Hepatocyte (in vitro differentiated cells): ENCODE measurements around the gene UBE3C. TPM values are rescaled to one million over a fixed set of nuclear protein-coding genes. Genes with fewer than 3 reads are reported as not detected.

Source experiments
- DNase-seq: peaks from one replicate; pipeline ENCODE4 v3.0.0-alpha.2; 2016; ENCODE audit warnings: low spot score
- H2AFZ ChIP-seq: fragments of 200-600 bp; sonication (generic); 2 replicates; pipeline ENCODE4 v1.6.0; 2016; ENCODE audit warnings: antibody characterized with exemption, mild to moderate bottlenecking
- H3K27ac ChIP-seq: fragments of 200-600 bp; sonication (generic); 2 replicates; pipeline ENCODE4 v1.5.1; 2016; ENCODE audit warnings: mild to moderate bottlenecking
- H3K27me3 ChIP-seq: fragments of 200-600 bp; sonication (generic); 2 replicates; pipeline ENCODE4 v1.6.1; 2016
- H3K36me3 ChIP-seq: fragments of 200-600 bp; sonication (generic); replicated peaks from 2 replicates; pipeline ENCODE4 v1.5.1; 2016; ENCODE audit warnings: low read depth; ENCODE audit not compliant: insufficient read depth
- H3K4me1 ChIP-seq: fragments of 200-600 bp; sonication (generic); 2 replicates; pipeline ENCODE4 v1.5.1; 2016; ENCODE audit warnings: mild to moderate bottlenecking, moderate library complexity; ENCODE audit not compliant: insufficient read depth
- H3K4me2 ChIP-seq: fragments of 200-600 bp; sonication (generic); 2 replicates; pipeline ENCODE4 v1.6.0; 2016
- H3K4me3 ChIP-seq: fragments of 200-600 bp; sonication (generic); 2 replicates; pipeline ENCODE4 v1.5.1; 2016; ENCODE audit warnings: mild to moderate bottlenecking
- H3K79me2 ChIP-seq: fragments of 200-600 bp; sonication (generic); 2 replicates; pipeline ENCODE4 v1.6.0; 2017; ENCODE audit warnings: mild to moderate bottlenecking
- H3K9me2 ChIP-seq: fragments of 200-600 bp; sonication (generic); replicated peaks from 2 replicates; pipeline ENCODE4 v1.6.0; 2017; ENCODE audit warnings: mild to moderate bottlenecking; ENCODE audit not compliant: insufficient read depth
- H3K9me3 ChIP-seq: fragments of 200-600 bp; sonication (generic); 2 replicates; pipeline ENCODE4 v1.5.1; 2016; ENCODE audit warnings: low read depth, mild to moderate bottlenecking
- H4K20me1 ChIP-seq: fragments of 200-600 bp; sonication (generic); 2 replicates; pipeline ENCODE4 v1.6.0; 2016; ENCODE audit warnings: mild to moderate bottlenecking; ENCODE audit not compliant: insufficient read depth, poor library complexity, severe bottlenecking
- EZH2 ChIP-seq: fragments of 200-600 bp; sonication (generic); IDR thresholded peaks from 2 replicates; pipeline ENCODE4 v1.6.1; 2016; ENCODE audit warnings: antibody characterized with exemption, mild to moderate bottlenecking, borderline replicate concordance
- EZH2phosphoT487 ChIP-seq: fragments of 200-600 bp; sonication (generic); IDR thresholded peaks from one replicate; pipeline ENCODE4 v1.6.1; 2018; ENCODE audit warnings: antibody characterized with exemption, mild to moderate bottlenecking, low read depth, moderate library complexity; ENCODE audit not compliant: unreplicated experiment, severe bottlenecking
- WGBS: methylation state at CpG from one replicate; pipeline ENCODE4 v1.1.6; 2016; ENCODE audit warnings: low lambda C conversion rate; ENCODE audit errors: missing lambda C conversion rate; 5-methylcytosine and 5-hydroxymethylcytosine counted together
- polyA plus RNA-seq: library from polyadenylated mRNA; unstranded; fragments of >200 nt; fragmentation: Nextera tagmentation; extraction: Ambion mirVana; gene quantifications from 2 replicates; pipeline ENCODE4 v1.2.1, GENCODE V29; 2016
- total RNA-seq: library from RNA; depleted of rRNA; stranded (reverse); fragments of >200 nt; gene quantifications from 2 replicates; pipeline ENCODE4 v1.2.3, GENCODE V29; 2014
- TF ChIP-seq, protein P1 (sequence below): fragments of 200-600 bp; sonication (generic); IDR thresholded peaks from 2 replicates; pipeline ENCODE4 v1.5.1; 2016; ENCODE audit warnings: antibody characterized with exemption, mild to moderate bottlenecking; ENCODE audit not compliant: poor library complexity

The UBE3C gene
- total and polyA plus RNA-seq, 2 experiments from 2014 or later: 24.6 to 72.6 TPM

DNA sequence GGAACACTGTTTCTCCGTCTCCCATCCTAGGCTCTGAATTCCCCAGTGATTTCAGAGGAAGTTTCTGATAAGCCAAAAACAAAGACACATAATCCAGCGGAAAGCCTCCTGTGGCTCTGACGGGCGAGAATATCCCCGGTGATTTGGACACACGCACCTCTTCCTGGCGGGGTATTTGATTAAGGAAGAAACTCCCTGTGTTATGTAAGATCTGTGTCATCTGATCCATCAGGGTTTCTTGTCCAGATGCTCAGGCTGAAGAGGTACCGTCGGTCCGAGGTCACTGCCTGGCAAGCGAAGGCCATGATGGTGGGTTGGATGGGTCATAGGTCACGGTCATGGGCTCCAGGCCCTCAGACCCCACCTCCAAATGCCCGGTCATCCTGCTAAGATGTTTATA, 158.5 kb downstream of the UBE3C start:
- Histone ChIP-seq H3K27ac (no peak overlapping the region), H3K9me2 (no peaks in the 10 kb centered on the region), H3K27me3 (no peaks in the 10 kb centered on the region), H3K79me2 (no peaks in the 10 kb centered on the region), H3K9me3 (no peaks in the 10 kb centered on the region), H2AFZ (no peak overlapping the region), H3K4me3 (no peak overlapping the region), H3K4me2 (no peak overlapping the region), H4K20me1 (no peaks in the 10 kb centered on the region), H3K4me1 (no peaks in the 10 kb centered on the region), H3K36me3 (no peaks in the 10 kb centered on the region)
- TF ChIP-seq EZH2 (no peak), EZH2phosphoT487 (no peak)
- TF ChIP-seq, protein P1, sequence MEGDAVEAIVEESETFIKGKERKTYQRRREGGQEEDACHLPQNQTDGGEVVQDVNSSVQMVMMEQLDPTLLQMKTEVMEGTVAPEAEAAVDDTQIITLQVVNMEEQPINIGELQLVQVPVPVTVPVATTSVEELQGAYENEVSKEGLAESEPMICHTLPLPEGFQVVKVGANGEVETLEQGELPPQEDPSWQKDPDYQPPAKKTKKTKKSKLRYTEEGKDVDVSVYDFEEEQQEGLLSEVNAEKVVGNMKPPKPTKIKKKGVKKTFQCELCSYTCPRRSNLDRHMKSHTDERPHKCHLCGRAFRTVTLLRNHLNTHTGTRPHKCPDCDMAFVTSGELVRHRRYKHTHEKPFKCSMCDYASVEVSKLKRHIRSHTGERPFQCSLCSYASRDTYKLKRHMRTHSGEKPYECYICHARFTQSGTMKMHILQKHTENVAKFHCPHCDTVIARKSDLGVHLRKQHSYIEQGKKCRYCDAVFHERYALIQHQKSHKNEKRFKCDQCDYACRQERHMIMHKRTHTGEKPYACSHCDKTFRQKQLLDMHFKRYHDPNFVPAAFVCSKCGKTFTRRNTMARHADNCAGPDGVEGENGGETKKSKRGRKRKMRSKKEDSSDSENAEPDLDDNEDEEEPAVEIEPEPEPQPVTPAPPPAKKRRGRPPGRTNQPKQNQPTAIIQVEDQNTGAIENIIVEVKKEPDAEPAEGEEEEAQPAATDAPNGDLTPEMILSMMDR: no peak
- DNase-seq: no peak
- 81% methylated on average over 13 of the region's 13 CpGs for WGBS

DNA sequence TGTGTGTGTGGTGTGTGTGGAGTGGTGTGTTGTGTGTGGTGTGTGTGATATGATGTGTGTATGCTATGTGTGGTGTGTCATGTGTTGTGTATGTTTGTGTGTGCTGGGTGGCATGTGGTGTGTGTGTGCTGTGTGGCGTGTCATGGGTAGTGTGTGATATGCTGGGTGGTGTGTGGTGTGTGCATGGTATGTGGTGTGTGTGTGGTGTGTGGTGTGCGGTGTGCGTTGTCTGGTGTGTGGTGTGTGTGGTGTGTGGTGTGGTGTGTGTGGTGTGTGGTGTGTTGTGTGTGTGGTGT, 160.5 kb downstream of the UBE3C start:
- no peak for DNase-seq
- H3K9me2 ChIP-seq: no peaks in the 10 kb centered on the region
- no peaks in the 10 kb centered on the region for H3K79me2 ChIP-seq
- no peak overlapping the region for H3K4me2 ChIP-seq
- no peaks in the 10 kb centered on the region for H3K4me1 ChIP-seq
- H3K4me3 ChIP-seq: no peak overlapping the region
- no peak overlapping the region for H2AFZ ChIP-seq
- H3K27me3 ChIP-seq: no peaks in the 10 kb centered on the region
- WGBS: 87% methylated on average over 2 of the region's 3 CpGs
- H3K9me3 ChIP-seq: no peaks in the 10 kb centered on the region
- TF ChIP-seq, protein P1: no peak
- TF ChIP-seq EZH2phosphoT487: no peak
- TF ChIP-seq EZH2: no peak
- H4K20me1 ChIP-seq: no peaks in the 10 kb centered on the region
- no peak overlapping the region for H3K27ac ChIP-seq
- H3K36me3 ChIP-seq: no peaks in the 10 kb centered on the region

DNA sequence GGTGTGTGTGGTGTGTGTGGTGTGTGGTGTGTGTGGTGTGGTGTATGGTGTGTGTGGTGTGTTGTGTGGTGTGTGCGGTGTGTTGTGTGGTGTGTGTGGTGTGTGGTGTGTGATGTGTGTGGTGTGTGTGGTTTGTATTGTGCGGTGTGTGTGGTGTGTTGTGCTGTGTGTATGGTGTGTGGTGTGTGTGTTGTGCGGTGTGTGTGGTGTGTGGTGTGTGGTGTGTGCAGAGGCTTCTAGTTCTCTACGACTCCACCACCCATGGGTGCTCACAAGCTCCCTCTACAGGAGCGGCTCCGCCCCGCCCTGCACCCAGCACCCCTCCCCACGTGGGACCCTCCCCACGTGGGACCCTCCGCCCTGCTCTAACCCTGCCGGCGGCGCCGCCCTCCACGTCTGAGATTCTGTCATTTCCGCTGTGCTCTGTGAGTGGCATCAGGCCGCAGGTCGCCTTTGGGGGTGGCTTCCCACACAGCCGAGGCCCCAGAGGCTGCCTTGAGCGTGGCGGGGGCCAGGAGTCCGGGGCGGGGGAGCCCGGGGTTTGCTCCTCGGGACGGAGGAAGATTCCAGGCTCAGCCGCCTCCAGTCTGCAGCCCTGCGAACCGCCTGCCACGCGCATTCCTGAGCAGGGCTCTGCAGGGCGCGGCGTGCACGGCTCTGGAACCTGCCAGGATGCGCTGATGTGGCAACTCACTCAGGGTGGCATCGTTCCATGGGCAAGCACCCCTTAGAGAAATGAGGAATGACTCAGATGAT, 161.1 kb downstream of the UBE3C start:
- TF ChIP-seq EZH2 (no peak), EZH2phosphoT487 (no peak)
- TF ChIP-seq, protein P1: no peak
- H3K9me3 ChIP-seq: no peaks in the 10 kb centered on the region
- no peaks in the 10 kb centered on the region for H3K27me3 ChIP-seq
- no peak overlapping the region for H3K4me3 ChIP-seq
- DNase-seq: no peak
- WGBS: 93% methylated on average over 35 of the region's 37 CpGs
- H3K4me2 ChIP-seq: no peak overlapping the region
- no peaks in the 10 kb centered on the region for H3K36me3 ChIP-seq
- no peak overlapping the region for H3K27ac ChIP-seq
- H3K9me2 ChIP-seq: no peaks in the 10 kb centered on the region
- H2AFZ ChIP-seq: no peak overlapping the region
- no peaks in the 10 kb centered on the region for H4K20me1 ChIP-seq
- no peaks in the 10 kb centered on the region for H3K4me1 ChIP-seq
- H3K79me2 ChIP-seq: no peaks in the 10 kb centered on the region
